NCI-H1436 (cell line): ENCODE data around the gene LY86.

Source experiments
- DNase-seq: peaks from one replicate; lab custom pipeline; 2025; lab: John Stamatoyannopoulos, UW

Gene LY86

DNA sequence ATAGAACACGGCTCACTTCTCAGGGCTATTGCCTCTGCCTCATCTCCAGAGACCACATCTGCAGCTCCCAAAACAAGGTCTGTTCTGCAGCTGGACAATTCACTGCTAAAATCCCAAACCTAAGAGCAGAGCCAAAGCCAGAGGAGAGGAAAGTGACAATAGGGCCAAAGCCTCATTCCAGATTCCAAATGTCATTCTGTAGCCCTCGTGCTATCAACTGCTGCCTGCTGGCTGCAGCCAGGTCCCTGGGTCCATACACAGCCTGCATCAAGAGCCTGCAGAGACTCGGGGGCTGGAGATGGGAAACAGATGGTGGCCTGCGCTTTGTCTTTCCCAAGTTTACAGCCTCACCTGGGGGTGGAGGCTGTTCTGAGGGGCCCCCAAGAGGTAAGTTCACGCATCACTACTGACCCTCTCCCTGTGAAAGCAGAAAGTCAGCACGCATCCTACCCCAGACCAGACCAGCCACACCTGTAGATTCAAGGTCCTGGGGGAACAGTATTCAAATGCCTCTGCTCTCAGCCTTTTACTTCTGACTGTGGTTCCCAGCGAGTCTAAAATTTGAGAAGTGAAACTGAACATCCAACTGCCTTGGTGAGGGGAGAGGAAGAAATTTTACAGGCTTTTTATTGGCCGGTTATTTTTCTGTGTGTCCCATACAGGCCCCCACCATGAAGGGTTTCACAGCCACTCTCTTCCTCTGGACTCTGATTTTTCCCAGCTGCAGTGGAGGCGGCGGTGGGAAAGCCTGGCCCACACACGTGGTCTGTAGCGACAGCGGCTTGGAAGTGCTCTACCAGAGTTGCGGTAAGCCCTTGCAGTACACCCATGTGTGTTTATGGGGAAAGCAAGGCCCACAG lies at the start of gene LY86:
Gene LY86 (plus strand): TSS at position 657 of the 860 bp plus-strand sequence. CDS start 15 bp downstream, at position 672.
- DNase-seq, result no peak

DNA sequence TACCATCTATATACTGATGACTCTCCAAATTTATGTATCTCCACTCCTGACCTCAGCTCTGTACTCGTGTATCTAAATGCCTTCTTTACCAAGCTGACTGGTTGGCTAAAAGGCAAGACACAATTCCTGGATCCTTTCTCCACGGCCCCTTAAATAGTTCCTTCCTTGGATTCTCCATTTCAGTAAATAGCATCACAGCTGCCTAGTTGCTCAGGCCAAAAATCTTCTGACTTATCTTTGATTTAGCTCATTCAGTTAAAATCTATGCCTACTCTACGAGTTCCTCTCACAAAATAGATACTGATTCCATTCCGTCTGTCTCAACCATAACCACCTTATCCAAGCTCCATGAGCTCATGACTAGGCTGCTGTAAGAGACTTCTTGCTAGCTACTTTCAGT lies 49.5 kb upstream of the LY86 start:
- no peak for DNase-seq

DNA sequence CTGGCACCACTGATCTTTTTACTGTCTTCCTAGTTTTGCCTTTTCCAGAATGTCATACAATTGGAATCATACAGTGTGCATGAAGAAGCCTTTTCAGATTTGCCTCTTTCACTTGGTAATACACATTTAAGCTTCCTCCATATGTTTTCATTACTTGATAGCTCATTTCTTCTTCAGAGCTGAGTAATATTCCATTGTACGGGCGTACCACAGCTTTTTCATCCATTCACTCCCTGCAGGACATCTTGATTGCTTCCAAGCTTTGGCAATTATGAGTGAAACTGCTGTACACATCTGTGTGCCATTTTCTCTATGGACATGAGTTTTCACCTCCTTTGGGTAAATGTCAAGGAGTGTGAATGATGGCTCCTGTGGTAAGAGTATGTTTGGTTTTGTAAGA lies 46.2 kb upstream of the LY86 start:
- DNase-seq, result no peak

DNA sequence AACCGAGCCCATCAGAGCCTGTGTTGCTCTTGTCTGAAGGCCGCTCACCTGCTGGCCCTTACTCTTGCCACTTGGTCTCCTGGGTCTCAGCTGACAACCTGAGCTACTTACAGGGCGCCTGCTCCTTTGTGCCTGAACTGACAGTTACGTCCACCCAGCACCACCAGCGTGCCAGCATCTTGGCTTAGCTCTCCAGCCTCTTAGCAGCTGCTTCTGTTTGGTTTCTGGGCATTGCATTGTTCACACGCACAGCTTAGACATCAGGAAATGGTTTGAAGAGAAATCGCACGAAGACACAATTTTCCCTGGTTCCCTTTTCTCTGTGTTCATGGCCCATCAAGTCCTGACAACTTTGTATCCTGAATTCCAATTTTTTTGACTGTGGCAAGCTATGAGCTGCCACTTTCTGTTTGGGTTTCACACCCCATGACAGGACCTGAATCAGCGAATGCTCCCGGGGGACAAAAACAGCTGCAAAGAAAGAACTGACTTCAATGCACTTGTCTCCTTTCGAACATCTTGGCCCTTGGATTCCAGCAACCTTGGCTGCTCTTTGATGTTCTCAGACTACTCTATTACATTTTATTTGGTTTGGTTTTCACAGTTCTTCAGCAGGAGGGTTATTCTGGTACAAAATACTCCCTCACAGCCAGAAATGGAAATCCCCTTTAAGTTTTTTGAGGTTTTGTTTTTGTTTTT lies 45.2 kb upstream of the LY86 start:
- DNase-seq, result no peak

DNA sequence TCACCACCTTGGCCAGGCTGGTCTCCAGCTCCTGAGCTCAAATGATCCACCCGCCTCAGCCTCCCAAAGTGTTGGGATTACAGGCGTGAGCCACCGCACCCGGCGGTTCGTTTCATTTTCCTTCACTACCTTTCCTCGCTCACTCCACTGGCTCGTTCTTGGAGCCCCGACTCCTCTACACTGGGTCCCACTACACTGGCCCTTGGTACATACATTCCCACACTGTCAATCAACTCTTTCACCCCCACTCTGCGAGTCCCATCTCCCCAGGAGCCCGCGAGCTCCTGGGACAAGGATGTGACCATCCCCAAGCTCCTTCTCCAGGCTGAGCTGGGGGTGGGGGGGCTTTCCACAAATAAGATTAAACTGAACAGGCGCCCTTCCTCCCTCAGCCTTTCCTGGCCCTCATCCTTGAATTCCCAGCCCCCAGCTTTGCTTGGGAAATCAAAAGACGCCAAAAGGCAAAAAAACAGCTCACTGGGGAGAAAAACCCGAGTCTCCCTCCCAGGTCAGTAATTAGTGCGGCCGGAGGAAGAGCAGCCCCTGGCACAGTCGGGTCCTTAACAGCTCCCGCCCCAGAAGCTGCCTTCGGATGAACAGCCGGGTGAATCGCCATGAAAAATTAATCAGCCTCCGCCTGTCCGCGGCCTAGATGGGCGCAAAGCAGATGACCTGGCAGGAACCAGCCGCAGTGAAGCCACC lies 42.8 kb upstream of the LY86 start:
- DNase-seq, result no peak

DNA sequence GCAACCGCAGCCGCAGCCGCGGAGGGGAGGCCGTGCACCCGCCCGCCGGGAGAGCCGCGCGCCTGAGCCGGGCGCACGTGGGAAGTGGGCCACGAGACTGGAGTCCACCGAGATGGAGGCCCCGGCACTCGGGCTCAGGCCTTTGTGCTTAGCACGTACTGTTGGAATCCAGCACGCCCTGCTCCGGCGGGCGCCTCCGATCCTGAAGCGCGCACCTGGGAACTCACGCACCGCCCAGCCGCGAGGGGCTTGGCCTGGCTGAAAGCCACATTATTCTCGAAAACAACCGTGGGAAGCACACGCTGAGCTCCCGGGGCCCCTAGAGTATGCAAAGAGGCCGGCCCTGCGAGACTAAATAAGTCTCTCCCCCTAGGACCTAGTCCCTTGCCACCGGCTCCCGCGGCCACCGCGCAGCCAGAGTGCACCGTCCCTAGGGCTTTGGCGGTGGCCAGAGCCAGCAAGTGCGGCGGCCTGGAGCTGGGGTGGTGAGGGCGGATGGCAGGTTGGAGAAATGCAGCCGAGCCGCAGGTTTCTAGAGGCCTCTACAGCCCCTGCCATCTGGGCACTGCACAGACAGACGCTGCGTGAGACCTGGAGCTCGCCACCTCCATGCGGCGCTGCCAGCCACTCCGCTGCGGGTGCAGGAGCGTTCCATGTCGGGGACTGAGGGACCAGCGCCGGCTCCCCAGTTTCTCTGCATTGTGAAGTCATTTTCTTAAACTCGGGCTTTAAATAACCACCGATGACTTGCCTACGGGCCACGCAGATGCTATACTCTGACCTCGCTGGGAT lies 42.0 kb upstream of the LY86 start:
- DNase-seq, result no peak

DNA sequence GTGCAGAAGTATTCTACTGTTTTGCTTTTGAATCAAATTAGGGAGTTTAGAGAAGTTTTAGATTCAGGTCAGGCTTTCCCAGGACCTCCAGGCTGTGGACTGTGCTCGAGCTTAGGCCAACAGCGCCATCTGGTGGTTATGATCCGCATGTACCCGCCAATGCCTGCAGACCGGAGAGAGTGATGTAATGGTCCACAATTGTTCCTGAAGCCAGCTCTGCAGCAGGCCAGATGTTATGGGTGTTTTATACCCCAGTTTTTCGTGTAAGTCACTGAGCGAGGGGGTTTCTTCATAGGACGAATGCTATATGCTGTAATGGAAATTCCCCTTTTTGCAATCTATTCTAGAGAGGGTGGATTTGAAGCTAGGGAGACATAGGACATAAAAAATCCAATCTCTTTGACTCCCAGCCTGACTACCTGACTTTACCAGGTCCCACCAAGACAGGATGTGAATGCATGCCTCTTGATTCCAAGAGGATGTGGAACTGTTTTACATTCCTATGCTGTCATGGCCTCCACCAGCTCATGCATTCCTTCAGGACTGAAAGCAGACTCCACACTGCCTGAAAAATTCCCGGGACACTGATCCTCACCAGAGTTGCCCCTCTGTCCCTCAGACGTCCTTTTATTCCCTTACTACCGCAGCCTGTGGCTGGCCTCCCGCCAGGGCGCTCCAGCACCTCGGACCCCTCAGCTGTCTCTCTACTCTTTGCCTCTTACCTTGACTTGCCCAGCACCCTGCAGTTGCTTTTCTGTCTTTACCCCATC lies 41.2 kb upstream of the LY86 start:
- DNase-seq, result peak; percentile 67

DNA sequence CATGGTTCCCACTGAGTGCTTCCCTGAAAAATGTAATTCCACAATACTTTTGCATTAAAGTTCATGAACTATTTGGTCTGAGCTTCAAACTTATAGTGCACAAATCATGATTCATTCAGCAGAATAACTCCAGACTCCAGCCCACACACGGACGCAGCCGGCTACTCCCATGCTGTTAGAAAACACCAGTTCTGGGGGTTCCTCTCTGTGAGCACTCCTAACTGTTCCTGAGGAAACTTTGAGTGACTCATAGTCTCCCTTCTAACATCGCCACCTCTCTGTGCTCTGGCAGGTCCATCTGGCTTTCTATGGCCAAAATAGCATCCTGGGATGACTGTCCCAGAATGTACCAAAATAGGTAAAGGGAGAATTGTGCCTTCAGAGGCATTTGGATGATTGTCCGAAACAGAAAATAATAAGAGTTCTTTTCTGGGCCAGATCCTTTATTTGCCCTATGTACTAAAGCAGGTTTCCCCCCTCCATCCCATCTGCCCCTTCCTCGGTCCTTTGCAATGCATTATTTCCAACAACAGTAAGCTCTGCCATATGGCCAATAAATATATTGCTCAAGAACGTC lies 32.3 kb upstream of the LY86 start:
- no peak for DNase-seq

DNA sequence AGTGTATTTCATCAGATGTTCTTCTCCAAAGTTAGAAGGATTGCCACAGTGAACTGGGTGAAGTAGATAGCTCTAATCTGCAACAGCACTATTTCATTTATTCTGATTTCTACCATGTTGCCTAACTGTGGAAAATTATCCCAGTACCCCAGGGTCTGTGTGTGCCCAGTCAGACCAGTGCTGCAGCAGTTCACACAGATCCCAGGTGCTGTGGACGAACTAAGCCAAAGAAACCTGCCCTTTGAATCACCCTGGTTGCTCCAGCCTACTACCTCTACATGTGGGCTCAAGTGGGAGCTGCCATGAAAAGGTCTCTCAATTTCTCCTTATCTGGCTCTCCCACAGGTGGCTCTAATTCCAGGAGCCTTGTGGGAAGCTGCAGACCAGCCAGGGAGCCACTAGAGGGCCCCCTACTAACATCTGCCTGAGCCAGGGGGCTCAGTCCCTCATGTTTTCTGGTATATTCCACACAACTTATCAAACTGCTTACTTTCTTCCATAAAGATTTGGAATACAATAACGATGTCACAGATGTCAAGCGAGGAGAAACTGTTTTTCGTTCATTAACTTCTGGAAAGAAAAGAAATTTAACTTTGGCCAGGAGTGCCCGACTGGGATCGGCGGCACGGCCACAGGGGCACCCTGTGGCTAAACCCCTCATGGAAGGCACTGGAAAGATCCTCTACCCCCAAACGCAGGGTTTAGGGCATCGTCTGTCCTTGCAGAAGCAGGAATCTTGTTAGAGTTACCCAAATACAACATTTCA lies 31.6 kb upstream of the LY86 start:
- peak; percentile 36 for DNase-seq

DNA sequence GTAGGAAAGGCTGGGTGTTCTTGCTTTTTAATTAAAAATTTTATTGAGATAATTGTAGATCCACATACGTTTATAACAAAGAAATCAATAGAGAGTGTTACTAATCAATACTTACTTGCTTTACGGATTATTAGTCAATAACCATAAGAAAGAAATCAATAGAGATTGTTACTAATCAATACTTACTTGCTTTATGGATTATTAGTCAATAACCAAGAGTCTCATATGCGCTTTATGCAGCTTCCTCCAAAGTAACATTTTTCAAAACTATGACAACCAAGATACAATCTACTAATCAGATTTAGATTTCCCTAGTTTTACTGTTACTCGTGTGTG lies 31.0 kb upstream of the LY86 start:
- no peak for DNase-seq

DNA sequence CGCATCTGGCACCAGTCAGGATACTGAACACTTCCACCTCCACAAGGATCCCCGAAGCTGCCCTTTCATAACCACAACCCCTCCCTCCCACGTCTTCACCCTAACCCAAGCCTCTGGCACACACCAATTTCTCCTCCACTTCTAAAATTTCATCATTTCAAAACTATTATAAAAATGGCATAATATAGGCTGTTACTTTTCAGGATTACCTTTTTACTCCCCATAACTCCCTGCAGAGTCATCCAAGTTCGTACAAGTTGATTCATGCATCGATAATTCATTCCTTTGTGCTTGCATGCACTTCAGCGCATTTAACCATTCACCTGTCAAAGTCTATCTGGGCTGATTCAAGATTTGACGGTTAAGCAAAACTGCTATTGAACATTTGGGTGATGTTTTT lies 30.6 kb upstream of the LY86 start:
- no peak for DNase-seq

DNA sequence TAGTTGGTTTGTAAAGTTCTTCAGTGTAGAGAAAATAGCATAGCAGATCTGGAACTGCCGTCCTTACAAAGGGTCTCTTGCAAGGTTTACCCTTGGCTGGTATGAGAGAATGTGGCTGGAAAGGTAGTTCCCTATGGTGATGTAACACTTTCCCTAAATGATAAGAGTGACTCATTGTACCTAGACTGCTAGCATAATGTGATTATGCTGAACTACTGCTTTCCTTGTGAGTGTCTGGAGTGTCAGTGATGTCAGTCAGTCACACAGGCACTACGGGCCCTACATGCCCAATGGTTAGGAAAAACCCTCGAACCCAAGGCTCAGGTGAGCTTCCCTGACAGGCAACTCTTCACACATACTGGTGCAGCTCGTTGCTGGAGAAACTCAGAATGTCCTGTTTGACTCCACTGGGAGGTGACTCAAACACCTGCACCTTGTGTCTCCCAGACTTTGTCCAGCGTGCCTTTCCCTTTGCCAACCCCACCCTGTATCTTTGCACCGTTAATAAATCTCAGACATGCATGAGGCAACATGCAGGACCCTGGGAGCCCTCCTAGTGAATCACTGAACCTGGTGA lies 28.4 kb upstream of the LY86 start:
- no peak for DNase-seq

DNA sequence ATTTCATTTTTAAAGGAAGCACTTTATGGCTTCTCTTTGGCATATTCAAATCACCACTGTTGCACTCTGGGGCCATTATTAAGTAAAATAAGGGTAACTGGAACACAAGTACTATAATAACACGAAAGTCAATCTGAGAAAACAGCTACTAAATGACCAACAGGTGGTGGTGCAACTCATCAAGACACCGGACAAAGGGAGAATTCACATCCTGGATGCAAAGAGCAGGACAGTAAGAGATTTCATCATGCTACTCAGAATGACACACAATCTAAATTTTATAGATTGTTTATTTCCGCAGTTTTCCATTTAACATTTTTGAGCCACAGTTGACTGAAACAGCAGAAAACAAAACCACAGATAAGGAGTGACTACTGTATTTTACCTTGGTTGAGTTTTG lies 27.6 kb upstream of the LY86 start:
- no peak for DNase-seq

DNA sequence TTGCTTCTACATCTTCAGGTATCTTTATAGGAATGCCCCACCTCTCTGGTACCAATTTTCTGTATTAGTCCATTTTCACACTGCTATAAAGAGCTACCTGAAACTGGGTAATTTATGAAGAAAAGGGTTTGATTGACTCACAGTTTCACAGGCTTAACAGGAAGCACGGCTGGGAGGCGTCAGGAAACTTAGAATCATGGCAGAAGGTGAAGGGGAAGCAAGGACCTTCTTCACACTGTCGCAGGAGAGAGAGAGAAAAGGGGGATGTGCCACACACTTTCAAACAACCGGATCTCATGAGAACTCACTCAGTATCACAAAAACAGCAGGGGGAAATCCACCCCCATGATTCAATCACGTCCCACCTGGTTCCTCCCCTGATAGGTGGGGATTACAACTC lies 24.4 kb upstream of the LY86 start:
- no peak for DNase-seq

DNA sequence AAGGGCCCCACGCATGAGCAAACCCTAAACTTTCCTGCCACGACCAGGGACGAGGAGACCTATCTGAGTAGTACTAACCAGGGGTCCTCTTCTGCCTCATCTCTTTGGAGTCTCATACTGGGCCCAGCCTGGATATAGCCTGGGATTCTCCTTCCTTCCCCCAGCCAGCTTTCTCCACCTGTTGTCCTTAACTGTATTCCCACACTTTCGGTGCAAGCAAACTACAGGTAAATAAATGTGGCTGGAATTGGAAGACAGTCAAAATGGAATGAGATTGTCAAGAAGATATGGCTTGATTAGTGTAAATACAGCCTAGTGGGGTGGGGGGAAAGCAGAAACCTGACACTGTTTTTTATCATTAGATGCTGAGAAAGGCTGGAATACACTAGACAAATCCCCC lies 23.5 kb upstream of the LY86 start:
- DNase-seq, result no peak

DNA sequence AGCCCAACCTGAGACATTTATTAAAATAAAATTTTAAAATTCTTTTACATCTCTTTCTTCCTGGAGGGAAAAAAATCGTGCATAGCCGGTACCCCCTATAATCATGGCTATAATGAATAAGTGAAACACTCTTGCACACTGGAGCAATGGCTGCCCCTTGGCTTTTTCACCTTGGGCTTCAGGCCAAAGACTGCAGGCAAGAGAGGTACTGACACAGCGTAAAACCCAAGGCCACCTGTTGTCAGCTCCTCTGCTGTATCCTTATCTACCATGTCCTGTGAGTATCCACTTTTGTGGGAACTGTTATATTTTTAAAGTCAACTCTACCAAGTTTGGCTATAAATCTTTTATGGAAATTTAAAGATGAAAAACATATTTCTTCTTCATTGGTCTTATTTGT lies 23.0 kb upstream of the LY86 start:
- DNase-seq, result no peak

DNA sequence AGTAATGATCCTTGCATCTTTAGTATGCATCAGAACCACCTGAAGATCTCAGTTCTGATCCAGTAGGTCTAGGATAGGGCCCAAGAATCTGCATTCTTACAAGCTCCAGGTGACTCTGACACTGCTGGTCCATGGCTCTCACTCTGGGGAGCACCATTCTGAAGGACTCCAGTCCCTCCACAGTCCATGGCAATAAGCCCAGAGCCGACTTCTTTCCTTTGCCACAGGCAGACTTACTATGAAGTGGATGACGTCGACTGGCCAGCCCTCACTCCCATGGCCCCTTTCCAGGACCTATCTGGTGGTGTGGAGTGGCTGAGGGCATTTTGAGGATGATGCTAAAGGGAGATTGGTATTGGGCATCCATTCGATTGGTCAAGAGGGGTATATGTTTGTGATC lies 21.8 kb upstream of the LY86 start:
- DNase-seq, result no peak

DNA sequence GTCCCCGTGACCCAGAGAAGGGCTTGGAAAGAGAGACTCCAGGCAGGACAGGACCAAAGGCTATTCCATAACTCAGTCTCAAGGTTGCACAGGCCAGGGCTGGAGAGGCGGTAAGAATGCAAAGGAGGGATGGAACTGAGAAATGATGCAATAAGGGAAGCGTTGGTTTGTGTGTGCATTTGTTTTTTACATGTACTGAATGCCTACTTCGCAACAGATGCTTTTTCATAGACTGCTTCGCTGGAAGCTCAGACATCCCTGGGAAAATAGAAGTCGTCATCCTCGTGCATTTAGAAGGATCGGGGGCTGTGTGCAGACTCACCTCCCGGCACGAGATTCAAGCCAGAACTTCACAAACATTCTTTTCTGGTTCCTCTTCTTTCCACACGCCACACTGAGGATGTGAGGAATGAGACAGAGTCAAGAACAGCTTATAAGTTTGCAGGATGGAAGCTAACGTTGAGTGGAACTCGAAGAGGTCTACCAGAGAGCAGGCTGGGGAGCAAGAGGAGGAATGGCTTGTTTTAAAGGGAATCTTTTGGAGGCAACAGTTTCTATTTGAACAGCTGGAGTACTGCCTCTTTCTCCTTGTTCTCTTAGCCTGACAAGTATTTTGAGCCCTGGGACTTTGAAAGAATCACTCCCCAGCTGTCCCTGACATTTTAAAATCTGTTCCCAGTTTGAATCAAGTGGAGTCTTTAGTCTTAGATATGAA lies 19.3 kb upstream of the LY86 start:
- no peak for DNase-seq

DNA sequence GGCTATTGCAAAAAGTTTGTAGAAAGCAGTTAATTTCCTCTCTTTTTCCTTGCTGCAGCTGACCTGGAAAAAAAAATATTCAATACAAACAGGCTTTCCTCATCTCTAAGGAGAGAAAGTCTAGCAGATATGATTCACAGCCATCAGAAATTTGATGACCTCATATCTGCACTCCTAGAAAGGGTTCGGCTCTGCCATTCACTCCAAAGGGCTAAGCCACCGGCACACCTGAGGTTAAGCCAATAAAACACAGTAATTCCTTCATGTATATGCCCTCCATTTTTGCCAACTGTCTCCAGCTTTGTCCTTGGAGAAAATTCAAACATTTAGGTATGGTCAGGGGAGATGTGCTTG lies 18.7 kb upstream of the LY86 start:
- DNase-seq, result no peak
